HCT116 (cell line): ENCODE measurements around the gene PNKP. TPM values are rescaled to one million over a fixed set of nuclear protein-coding genes. Genes with fewer than 3 reads are reported as not detected.

Experiments
- ATAC-seq: fragments of 200-7000 bp; cut with Tn5 transposase; 2 replicates; pipeline ENCODE4 v1.9.1; 2020; ENCODE audit warnings: mild to moderate bottlenecking, moderate library complexity
- BruUV-seq: library from RNA; stranded (reverse); fragments of 400-500 nt; replicated peaks from 2 replicates; lab custom pipeline; 2021; lab: Mats Ljungman, UMichigan
- CTCF ChIA-PET: fragments of 300-600 bp; sonication (Branson Sonifier 250); formaldehyde crosslinking; loops from one replicate; lab custom pipeline; 2021; ENCODE audit warnings: antibody characterized with exemption; lab: Charles Lee
- POLR2A ChIA-PET: fragments of 300-600, 350-600 bp; sonication (Branson Sonifier 250); formaldehyde crosslinking; loops from one replicate; lab custom pipeline; 2021; ENCODE audit warnings: antibody characterized with exemption; lab: Charles Lee
- RAD21 ChIA-PET, 2 experiments: fragments of 300-600 bp; sonication (Branson Sonifier 250); formaldehyde crosslinking; loops; one replicate each; lab custom pipeline; 2023; ENCODE audit warnings: low total read pairs in 2 of 2; ENCODE audit not compliant: uncharacterized antibody in 2 of 2, unreplicated experiment in 2 of 2, low non-redundant PET in 1 of 2; lab: Charles Lee
- DNase-seq: peaks from one replicate; pipeline ENCODE4 v3.0.0-alpha.2; 2010; ENCODE audit warnings: low read depth, low spot score
- H2AFZ ChIP-seq: fragments of 200-600 bp; shearing (Covaris generic), sonication (generic); 2 replicates; pipeline ENCODE4 v1.6.1; 2017; ENCODE audit warnings: low read depth, mixed run types, mixed read lengths, antibody characterized with exemption, low read length; ENCODE audit not compliant: poor library complexity, severe bottlenecking
- H3K27ac ChIP-seq: 2 replicates; pipeline ENCODE4 v1.5.1; 2012; ENCODE audit warnings: low read depth, low read length
- H3K27me3 ChIP-seq: fragments of 200-600 bp; sonication (generic); 2 replicates; pipeline ENCODE4 v1.6.1; 2016; ENCODE audit warnings: mixed run types, low read length, mixed read lengths; ENCODE audit not compliant: insufficient read depth
- H3K36me3 ChIP-seq, 2 experiments: fragments of 200-500 bp in 1 of 2; fragments of 200-600 bp in 1 of 2; sonication (Bioruptor generic) in 1 of 2; sonication (generic) in 1 of 2; 2 replicates each; pipeline versions ENCODE4 v1.5.1 to v1.6.1; 2014 to 2016; ENCODE audit warnings: low read length in 2 of 2, inconsistent platforms in 1 of 2, mixed read lengths in 1 of 2, mixed run types in 1 of 2; ENCODE audit not compliant: insufficient read depth in 2 of 2, control insufficient read depth in 1 of 2
- H3K4me1 ChIP-seq, 2 experiments: fragments of 200-600 bp in 1 of 2; sonication (generic) in 1 of 2; 2 replicates each; pipeline versions ENCODE4 v1.5.1 to v1.6.1; 2012 to 2017; ENCODE audit warnings: low read length in 2 of 2, inconsistent platforms in 1 of 2, mild to moderate bottlenecking in 1 of 2, mixed read lengths in 1 of 2, mixed run types in 1 of 2, moderate library complexity in 1 of 2; ENCODE audit not compliant: insufficient read depth in 2 of 2, control insufficient read depth in 1 of 2
- H3K4me2 ChIP-seq: fragments of 200-600 bp; sonication (generic); 2 replicates; pipeline ENCODE4 v1.6.1; 2017; ENCODE audit warnings: mixed run types, low read length, mixed read lengths
- H3K4me3 ChIP-seq, 2 experiments: fragments of 200-600 bp in 1 of 2; sonication (generic) in 1 of 2; replicated peaks in 1 of 2; 2 replicates each; pipeline ENCODE4 v1.5.1; 2011 to 2016; ENCODE audit warnings: low read length in 2 of 2, control low read depth in 1 of 2, low read depth in 1 of 2, mild to moderate bottlenecking in 1 of 2, mixed read lengths in 1 of 2, mixed run types in 1 of 2
- H3K79me2 ChIP-seq: fragments of 200-600 bp; sonication (generic); 2 replicates; pipeline ENCODE4 v1.6.1; 2017; ENCODE audit warnings: mild to moderate bottlenecking, mixed run types, low read length, moderate library complexity, mixed read lengths; ENCODE audit not compliant: insufficient read depth
- H3K9ac ChIP-seq: fragments of 200-600 bp; sonication (generic); 2 replicates; pipeline ENCODE4 v1.6.1; 2016; ENCODE audit warnings: low read length, mixed read lengths
- H3K9me2 ChIP-seq: fragments of 200-600 bp; sonication (generic), shearing (Covaris generic); 2 replicates; pipeline ENCODE4 v1.6.1; 2017; ENCODE audit warnings: mixed run types, mild to moderate bottlenecking, moderate library complexity; ENCODE audit not compliant: insufficient read depth
- H3K9me3 ChIP-seq, 2 experiments: fragments of 200-500 bp in 1 of 2; fragments of 200-600 bp in 1 of 2; sonication (Bioruptor generic) in 1 of 2; sonication (generic) in 1 of 2; 2 replicates each; pipeline ENCODE4 v1.6.1; 2014 to 2017; ENCODE audit warnings: low read length in 2 of 2, mixed read lengths in 2 of 2, inconsistent platforms in 1 of 2, low read depth in 1 of 2, mild to moderate bottlenecking in 1 of 2, mixed run types in 1 of 2, moderate library complexity in 1 of 2; ENCODE audit not compliant: control insufficient read depth in 1 of 2, insufficient read depth in 1 of 2
- H4K20me1 ChIP-seq: fragments of 200-600 bp; sonication (generic), shearing (Covaris generic); 2 replicates; pipeline ENCODE4 v1.6.1; 2017; ENCODE audit warnings: mixed run types, mild to moderate bottlenecking, moderate library complexity; ENCODE audit not compliant: insufficient read depth
- EZH2 ChIP-seq: fragments of 200-600 bp; sonication (generic); IDR thresholded peaks from 2 replicates; pipeline ENCODE4 v1.6.1; 2017; ENCODE audit warnings: antibody characterized with exemption, mixed run types
- POLR2A ChIP-seq: IDR thresholded peaks from 2 replicates; pipeline ENCODE4 v1.7.0; 2011; ENCODE audit warnings: borderline replicate concordance; ENCODE audit not compliant: insufficient read depth, insufficient read length; ENCODE audit errors: extremely low read depth
- YY1 ChIP-seq: IDR thresholded peaks from 2 replicates; pipeline ENCODE4 v1.6.1; 2011; ENCODE audit warnings: low read length, low read depth, moderate library complexity, mild to moderate bottlenecking; ENCODE audit not compliant: insufficient replicate concordance; ENCODE audit errors: extremely low read depth
- intact Hi-C: fragments of 100-400 bp; cut with micrococcal nuclease; formaldehyde crosslinking; loops from 2 replicates; pipeline ENCODE4 v1.10.0; 2022
- total RNA-seq: library from RNA; stranded (reverse); gene quantifications from one replicate; pipeline ENCODE4 v1.2.1, GENCODE V29; 2021; ENCODE audit not compliant: unreplicated experiment
- TF ChIP-seq, protein P1 (sequence below): IDR thresholded peaks from 2 replicates; pipeline ENCODE4 v1.6.1; 2012; ENCODE audit warnings: low read depth
- TF ChIP-seq, protein P2 (sequence below): IDR thresholded peaks from 2 replicates; pipeline ENCODE4 v1.6.1; 2011; ENCODE audit warnings: mild to moderate bottlenecking, low read length, moderate library complexity; ENCODE audit not compliant: insufficient replicate concordance; ENCODE audit errors: extremely low read depth

Gene PNKP
- total RNA-seq, 1 experiment from 2014 or later, result 129 TPM

DNA sequence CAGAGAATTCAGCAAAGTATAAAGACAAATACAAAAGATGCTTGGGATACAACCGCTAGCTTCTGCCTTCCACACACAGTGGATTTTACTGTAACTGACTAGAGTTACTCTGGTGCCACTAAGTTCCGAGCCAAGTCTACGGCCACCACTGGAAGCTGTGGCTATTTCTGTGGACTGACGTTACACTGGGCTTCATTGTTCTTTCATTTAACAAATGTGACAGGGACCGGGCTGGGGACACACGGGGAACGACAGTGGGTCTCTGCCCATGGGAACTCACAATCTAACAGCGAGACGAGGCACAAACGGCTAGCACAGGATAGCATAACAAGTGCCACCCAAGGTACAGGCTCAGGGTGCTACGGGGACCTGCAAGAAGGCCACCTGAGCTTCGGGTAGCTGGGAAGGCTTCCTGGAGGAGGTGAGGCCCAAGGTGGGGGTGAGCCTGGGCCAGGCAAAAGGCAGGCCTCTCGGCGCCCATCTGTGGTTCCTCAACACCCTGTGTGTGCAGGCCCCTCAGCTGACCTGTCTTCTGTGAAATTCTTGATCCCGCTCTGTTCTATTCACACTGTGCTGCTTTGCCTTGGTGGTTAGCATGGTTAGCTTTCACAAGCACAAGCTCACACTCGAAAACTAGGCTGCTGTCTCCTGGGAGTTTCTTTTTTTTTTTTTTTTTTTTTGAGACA, 39.6 kb upstream of the PNKP start:
- Histone ChIP-seq H3K79me2 (peaks cover 29% of the 10 kb centered on the region), H3K9me3 (no peaks in the 10 kb centered on the region), H3K4me3 (no peak overlapping the region), H3K4me2 (no peak overlapping the region)
- TSS peak; percentile 59 for BruUV-seq
- TF ChIP-seq, protein P1, sequence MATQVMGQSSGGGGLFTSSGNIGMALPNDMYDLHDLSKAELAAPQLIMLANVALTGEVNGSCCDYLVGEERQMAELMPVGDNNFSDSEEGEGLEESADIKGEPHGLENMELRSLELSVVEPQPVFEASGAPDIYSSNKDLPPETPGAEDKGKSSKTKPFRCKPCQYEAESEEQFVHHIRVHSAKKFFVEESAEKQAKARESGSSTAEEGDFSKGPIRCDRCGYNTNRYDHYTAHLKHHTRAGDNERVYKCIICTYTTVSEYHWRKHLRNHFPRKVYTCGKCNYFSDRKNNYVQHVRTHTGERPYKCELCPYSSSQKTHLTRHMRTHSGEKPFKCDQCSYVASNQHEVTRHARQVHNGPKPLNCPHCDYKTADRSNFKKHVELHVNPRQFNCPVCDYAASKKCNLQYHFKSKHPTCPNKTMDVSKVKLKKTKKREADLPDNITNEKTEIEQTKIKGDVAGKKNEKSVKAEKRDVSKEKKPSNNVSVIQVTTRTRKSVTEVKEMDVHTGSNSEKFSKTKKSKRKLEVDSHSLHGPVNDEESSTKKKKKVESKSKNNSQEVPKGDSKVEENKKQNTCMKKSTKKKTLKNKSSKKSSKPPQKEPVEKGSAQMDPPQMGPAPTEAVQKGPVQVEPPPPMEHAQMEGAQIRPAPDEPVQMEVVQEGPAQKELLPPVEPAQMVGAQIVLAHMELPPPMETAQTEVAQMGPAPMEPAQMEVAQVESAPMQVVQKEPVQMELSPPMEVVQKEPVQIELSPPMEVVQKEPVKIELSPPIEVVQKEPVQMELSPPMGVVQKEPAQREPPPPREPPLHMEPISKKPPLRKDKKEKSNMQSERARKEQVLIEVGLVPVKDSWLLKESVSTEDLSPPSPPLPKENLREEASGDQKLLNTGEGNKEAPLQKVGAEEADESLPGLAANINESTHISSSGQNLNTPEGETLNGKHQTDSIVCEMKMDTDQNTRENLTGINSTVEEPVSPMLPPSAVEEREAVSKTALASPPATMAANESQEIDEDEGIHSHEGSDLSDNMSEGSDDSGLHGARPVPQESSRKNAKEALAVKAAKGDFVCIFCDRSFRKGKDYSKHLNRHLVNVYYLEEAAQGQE, result no peak
- TF ChIP-seq POLR2A (no peak), YY1 (no peak), EZH2 (no peak)
- TF ChIP-seq, protein P2, sequence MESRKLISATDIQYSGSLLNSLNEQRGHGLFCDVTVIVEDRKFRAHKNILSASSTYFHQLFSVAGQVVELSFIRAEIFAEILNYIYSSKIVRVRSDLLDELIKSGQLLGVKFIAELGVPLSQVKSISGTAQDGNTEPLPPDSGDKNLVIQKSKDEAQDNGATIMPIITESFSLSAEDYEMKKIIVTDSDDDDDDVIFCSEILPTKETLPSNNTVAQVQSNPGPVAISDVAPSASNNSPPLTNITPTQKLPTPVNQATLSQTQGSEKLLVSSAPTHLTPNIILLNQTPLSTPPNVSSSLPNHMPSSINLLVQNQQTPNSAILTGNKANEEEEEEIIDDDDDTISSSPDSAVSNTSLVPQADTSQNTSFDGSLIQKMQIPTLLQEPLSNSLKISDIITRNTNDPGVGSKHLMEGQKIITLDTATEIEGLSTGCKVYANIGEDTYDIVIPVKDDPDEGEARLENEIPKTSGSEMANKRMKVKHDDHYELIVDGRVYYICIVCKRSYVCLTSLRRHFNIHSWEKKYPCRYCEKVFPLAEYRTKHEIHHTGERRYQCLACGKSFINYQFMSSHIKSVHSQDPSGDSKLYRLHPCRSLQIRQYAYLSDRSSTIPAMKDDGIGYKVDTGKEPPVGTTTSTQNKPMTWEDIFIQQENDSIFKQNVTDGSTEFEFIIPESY, result no peak
- TF ChIP-seq, all 23 proteins: peak for 0
- ATAC-seq (no peak), DNase-seq (no peak)
- Histone ChIP-seq H3K9me2 (no peaks in the 10 kb centered on the region), H3K9ac (no peak overlapping the region), H2AFZ (no peak overlapping the region), H3K27ac (no peak overlapping the region), H3K36me3 (peaks cover 14 to 32% of the 10 kb centered on the region in 2 experiments; a peak in 3 of 4 replicates), H3K4me1 (no peaks in the 10 kb centered on the region), H4K20me1 (no peaks in the 10 kb centered on the region), H3K27me3 (no peaks in the 10 kb centered on the region)
- CTCF ChIA-PET, result no interaction called here
- RAD21 ChIA-PET, result no interaction called here
- intact Hi-C loops, result no loop called here
- POLR2A ChIA-PET, result interaction anchor here (0.7 kb wide), 2 partner anchors 20 to 52 kb away, joined by 3 to 4 read pairs; no protein-coding TSS in a partner anchor
